Measurements from ENCODE around the gene TEKT5.

GRCh38 chr16:10728003-10728887 is 33.5 kb upstream of the TEKT5 start:
- TF ChIP-seq, protein P1, sequence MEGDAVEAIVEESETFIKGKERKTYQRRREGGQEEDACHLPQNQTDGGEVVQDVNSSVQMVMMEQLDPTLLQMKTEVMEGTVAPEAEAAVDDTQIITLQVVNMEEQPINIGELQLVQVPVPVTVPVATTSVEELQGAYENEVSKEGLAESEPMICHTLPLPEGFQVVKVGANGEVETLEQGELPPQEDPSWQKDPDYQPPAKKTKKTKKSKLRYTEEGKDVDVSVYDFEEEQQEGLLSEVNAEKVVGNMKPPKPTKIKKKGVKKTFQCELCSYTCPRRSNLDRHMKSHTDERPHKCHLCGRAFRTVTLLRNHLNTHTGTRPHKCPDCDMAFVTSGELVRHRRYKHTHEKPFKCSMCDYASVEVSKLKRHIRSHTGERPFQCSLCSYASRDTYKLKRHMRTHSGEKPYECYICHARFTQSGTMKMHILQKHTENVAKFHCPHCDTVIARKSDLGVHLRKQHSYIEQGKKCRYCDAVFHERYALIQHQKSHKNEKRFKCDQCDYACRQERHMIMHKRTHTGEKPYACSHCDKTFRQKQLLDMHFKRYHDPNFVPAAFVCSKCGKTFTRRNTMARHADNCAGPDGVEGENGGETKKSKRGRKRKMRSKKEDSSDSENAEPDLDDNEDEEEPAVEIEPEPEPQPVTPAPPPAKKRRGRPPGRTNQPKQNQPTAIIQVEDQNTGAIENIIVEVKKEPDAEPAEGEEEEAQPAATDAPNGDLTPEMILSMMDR (IDR thresholded peaks at IDR 0.05): no peak
- TF ChIP-seq POLR2A (IDR thresholded peaks at IDR 0.05; ENCODE audit: low read depth): no peak

Measured in esophagus muscularis mucosa (tissue), 3 donors.